Liver (tissue), 9 donors: Measurements from ENCODE around the gene TLNRD1. TPM values are rescaled to one million over a fixed set of nuclear protein-coding genes. Genes with fewer than 3 reads are reported as not detected.

Source experiments
- DNase-seq: peaks from one replicate; pipeline ENCODE4 v3.0.0-alpha.2; 2017; ENCODE audit warnings: low spot score
- H3K27ac ChIP-seq, 2 donors: one replicate each; pipeline ENCODE4 v1.7.0; 2013; ENCODE audit warnings: inconsistent platforms in 2 of 2, low read length in 2 of 2, control low read depth in 1 of 2, low read depth in 1 of 2, mild to moderate bottlenecking in 1 of 2
- H3K27me3 ChIP-seq, 4 donors: one replicate each; pipeline versions ENCODE4 v1.6.1 to v1.7.0; 2013; ENCODE audit warnings: low read length in 3 of 4, inconsistent platforms in 1 of 4, mild to moderate bottlenecking in 1 of 4, moderate library complexity in 1 of 4; ENCODE audit not compliant: control insufficient read depth in 4 of 4, insufficient read depth in 4 of 4
- H3K36me3 ChIP-seq, 4 donors: one replicate each; pipeline versions ENCODE4 v1.6.1 to v1.7.0; 2013; ENCODE audit warnings: low read length in 3 of 4, mild to moderate bottlenecking in 3 of 4, low read depth in 1 of 4, moderate library complexity in 1 of 4; ENCODE audit not compliant: control insufficient read depth in 4 of 4, insufficient read depth in 3 of 4
- H3K4me1 ChIP-seq, 4 donors: one replicate each; pipeline versions ENCODE4 v1.6.1 to v1.7.0; 2013; ENCODE audit warnings: low read length in 3 of 4, mild to moderate bottlenecking in 3 of 4, moderate library complexity in 1 of 4; ENCODE audit not compliant: control insufficient read depth in 4 of 4, insufficient read depth in 4 of 4
- H3K4me3 ChIP-seq, 3 donors: one replicate each; pipeline versions ENCODE4 v1.6.1 to v1.7.0; 2013; ENCODE audit warnings: low read length in 3 of 3, control low read depth in 1 of 3, low read depth in 1 of 3, mild to moderate bottlenecking in 1 of 3
- H3K9ac ChIP-seq, 2 donors: one replicate each; pipeline ENCODE4 v1.7.0; 2013; ENCODE audit warnings: low read length in 2 of 2, mild to moderate bottlenecking in 2 of 2, moderate library complexity in 2 of 2, control low read depth in 1 of 2, low read depth in 1 of 2
- H3K9me3 ChIP-seq, 4 donors: one replicate each; pipeline versions ENCODE4 v1.6.1 to v1.7.0; 2013; ENCODE audit warnings: low read length in 3 of 4; ENCODE audit not compliant: control insufficient read depth in 4 of 4
- EGR1 ChIP-seq, 2 donors: IDR thresholded peaks; 2 replicates each; pipeline ENCODE4 v1.6.1; 2016 to 2018; ENCODE audit warnings: antibody characterized with exemption in 2 of 2, low read depth in 2 of 2
- FOXA1 ChIP-seq: IDR thresholded peaks from 2 replicates; pipeline ENCODE4 v1.6.1; 2016; ENCODE audit warnings: antibody characterized with exemption
- GABPA ChIP-seq, 2 donors: IDR thresholded peaks in 1 of 2; conservative IDR thresholded peaks in 1 of 2; 2 replicates each; pipeline ENCODE4 v1.6.1; 2016; ENCODE audit warnings: antibody characterized with exemption in 2 of 2, mild to moderate bottlenecking in 1 of 2, moderate library complexity in 1 of 2
- HNF4A ChIP-seq, 2 donors: conservative IDR thresholded peaks; 2 replicates each; pipeline ENCODE4 v1.6.1; 2016; ENCODE audit warnings: antibody characterized with exemption in 2 of 2, mild to moderate bottlenecking in 2 of 2
- HNF4G ChIP-seq: IDR thresholded peaks from 2 replicates; pipeline ENCODE4 v1.6.1; 2016; ENCODE audit warnings: antibody characterized with exemption
- JUND ChIP-seq, 2 donors: IDR thresholded peaks; 2 replicates each; pipeline ENCODE4 v1.6.1; 2016; ENCODE audit warnings: antibody characterized with exemption in 2 of 2
- NR2F2 ChIP-seq: IDR thresholded peaks from 2 replicates; pipeline ENCODE4 v1.6.1; 2016; ENCODE audit warnings: antibody characterized with exemption
- RAD21 ChIP-seq, 2 donors: IDR thresholded peaks; 2 replicates each; pipeline ENCODE4 v1.6.1; 2016; ENCODE audit warnings: antibody characterized with exemption in 2 of 2, mild to moderate bottlenecking in 2 of 2
- SP1 ChIP-seq: IDR thresholded peaks from 2 replicates; pipeline ENCODE4 v1.6.1; 2018; ENCODE audit warnings: antibody characterized with exemption, mild to moderate bottlenecking
- TAF1 ChIP-seq: conservative IDR thresholded peaks from 2 replicates; pipeline ENCODE4 v1.6.1; 2016; ENCODE audit warnings: antibody characterized with exemption, mild to moderate bottlenecking
- YY1 ChIP-seq: IDR thresholded peaks from 2 replicates; pipeline ENCODE4 v1.6.1; 2016; ENCODE audit warnings: antibody characterized with exemption, mild to moderate bottlenecking
- ZBTB33 ChIP-seq: IDR thresholded peaks from 2 replicates; pipeline ENCODE4 v1.6.1; 2016; ENCODE audit warnings: antibody characterized with exemption
- WGBS: extraction: QIAGEN DNeasy Blood & Tissue Kit; methylation state at CpG from one replicate; pipeline ENCODE4 v1.1.7; 2013; 5-methylcytosine and 5-hydroxymethylcytosine counted together
- polyA plus RNA-seq, 2 donors: library from polyadenylated mRNA; stranded (reverse) in 1 of 2; unstranded in 1 of 2; fragments of 200-250 nt in 1 of 2; fragments of >200 nt in 1 of 2; fragmentation: Nextera tagmentation in 1 of 2; extraction: Ambion mirVana in 1 of 2; gene quantifications; one replicate each; pipeline versions ENCODE4 v1.2.1 to v1.2.3, GENCODE V29; 2013 to 2015
- total RNA-seq, 2 donors: library from RNA; depleted of rRNA; stranded (reverse); fragments of >200 nt; gene quantifications; one replicate each; pipeline ENCODE4 v1.2.3, GENCODE V29; 2014
- TF ChIP-seq, protein P1 (sequence below): fragments of 150-350 bp; IDR thresholded peaks from 2 replicates; pipeline ENCODE4 v1.5.1; 2017; ENCODE audit warnings: improper control_type of control experiment, low read depth, low read length; ENCODE audit not compliant: missing input control
- TF ChIP-seq, protein P2 (sequence below): IDR thresholded peaks from 2 replicates; pipeline ENCODE4 v1.6.1; 2016; ENCODE audit warnings: antibody characterized with exemption, mild to moderate bottlenecking
- donor health status: healthy.
- donor health status: healthy.
- donor health status: healthy.
- donor health status: healthy.
- donor health status: healthy.

Gene TLNRD1
- total and polyA plus RNA-seq, 4 donors: 1.1 to 5.8 (median 3.2) TPM

DNA sequence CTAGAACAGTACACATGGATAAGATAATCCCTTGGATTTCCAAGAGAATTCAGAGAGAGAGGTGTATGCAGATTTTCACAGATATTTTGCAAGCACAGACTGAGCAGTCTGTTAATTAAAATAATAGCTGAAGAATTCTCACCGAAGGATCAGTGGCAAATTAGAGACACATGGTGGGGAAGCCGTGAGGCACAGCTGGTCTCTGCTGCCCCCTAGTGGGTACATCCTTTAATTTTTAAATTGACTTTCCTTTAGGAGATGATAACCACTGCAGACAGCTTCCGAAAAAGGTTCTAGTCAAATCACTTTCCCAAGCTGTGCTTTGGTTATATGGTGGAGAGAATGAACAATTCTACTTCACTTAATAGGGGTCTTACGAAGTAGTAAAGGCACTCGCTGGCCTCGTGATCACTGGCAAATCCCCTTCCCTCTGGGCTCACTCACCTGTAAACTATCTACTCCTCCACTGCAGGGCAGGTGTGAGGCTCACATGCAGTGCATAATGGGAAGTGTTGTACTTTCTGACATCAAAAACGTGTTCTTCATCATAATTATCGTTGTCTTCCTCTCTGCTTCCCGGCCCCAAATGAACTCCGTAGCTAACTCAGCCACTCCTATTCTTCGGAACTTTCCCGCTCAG, 30.6 kb upstream of the TLNRD1 start:
- H3K4me3 ChIP-seq: no peak overlapping the region
- WGBS: 59% methylated on average over 12 of the region's 12 CpGs
- TF ChIP-seq RAD21 (IDR thresholded peaks at IDR 0.05): peak; percentile 95
- TF ChIP-seq, protein P1, sequence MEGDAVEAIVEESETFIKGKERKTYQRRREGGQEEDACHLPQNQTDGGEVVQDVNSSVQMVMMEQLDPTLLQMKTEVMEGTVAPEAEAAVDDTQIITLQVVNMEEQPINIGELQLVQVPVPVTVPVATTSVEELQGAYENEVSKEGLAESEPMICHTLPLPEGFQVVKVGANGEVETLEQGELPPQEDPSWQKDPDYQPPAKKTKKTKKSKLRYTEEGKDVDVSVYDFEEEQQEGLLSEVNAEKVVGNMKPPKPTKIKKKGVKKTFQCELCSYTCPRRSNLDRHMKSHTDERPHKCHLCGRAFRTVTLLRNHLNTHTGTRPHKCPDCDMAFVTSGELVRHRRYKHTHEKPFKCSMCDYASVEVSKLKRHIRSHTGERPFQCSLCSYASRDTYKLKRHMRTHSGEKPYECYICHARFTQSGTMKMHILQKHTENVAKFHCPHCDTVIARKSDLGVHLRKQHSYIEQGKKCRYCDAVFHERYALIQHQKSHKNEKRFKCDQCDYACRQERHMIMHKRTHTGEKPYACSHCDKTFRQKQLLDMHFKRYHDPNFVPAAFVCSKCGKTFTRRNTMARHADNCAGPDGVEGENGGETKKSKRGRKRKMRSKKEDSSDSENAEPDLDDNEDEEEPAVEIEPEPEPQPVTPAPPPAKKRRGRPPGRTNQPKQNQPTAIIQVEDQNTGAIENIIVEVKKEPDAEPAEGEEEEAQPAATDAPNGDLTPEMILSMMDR: peak; percentile 70
- no peak for TF ChIP-seq HNF4A (conservative IDR thresholded peaks at IDR 0.05)
- no peaks in the 10 kb centered on the region for H3K9me3 ChIP-seq
- no peaks in the 10 kb centered on the region for H3K4me1 ChIP-seq
- no peak overlapping the region for H3K9ac ChIP-seq
- peaks cover 4 to 20% (median 11%) of the 10 kb centered on the region in 4 donors for H3K36me3 ChIP-seq
- peak; percentile 68 for DNase-seq
- H3K27me3 ChIP-seq: no peaks in the 10 kb centered on the region
- H3K27ac ChIP-seq: no peak overlapping the region

GRCh38 chr15:80970658-80971057, 30.1 kb upstream of the TLNRD1 start:
- WGBS: 87% methylated on average over 3 of the region's 3 CpGs
- TF ChIP-seq SP1: no peak
- TF ChIP-seq, protein P2, sequence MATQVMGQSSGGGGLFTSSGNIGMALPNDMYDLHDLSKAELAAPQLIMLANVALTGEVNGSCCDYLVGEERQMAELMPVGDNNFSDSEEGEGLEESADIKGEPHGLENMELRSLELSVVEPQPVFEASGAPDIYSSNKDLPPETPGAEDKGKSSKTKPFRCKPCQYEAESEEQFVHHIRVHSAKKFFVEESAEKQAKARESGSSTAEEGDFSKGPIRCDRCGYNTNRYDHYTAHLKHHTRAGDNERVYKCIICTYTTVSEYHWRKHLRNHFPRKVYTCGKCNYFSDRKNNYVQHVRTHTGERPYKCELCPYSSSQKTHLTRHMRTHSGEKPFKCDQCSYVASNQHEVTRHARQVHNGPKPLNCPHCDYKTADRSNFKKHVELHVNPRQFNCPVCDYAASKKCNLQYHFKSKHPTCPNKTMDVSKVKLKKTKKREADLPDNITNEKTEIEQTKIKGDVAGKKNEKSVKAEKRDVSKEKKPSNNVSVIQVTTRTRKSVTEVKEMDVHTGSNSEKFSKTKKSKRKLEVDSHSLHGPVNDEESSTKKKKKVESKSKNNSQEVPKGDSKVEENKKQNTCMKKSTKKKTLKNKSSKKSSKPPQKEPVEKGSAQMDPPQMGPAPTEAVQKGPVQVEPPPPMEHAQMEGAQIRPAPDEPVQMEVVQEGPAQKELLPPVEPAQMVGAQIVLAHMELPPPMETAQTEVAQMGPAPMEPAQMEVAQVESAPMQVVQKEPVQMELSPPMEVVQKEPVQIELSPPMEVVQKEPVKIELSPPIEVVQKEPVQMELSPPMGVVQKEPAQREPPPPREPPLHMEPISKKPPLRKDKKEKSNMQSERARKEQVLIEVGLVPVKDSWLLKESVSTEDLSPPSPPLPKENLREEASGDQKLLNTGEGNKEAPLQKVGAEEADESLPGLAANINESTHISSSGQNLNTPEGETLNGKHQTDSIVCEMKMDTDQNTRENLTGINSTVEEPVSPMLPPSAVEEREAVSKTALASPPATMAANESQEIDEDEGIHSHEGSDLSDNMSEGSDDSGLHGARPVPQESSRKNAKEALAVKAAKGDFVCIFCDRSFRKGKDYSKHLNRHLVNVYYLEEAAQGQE: no peak
- TF ChIP-seq ZBTB33: no peak
- no peak for TF ChIP-seq TAF1

GRCh38 chr15:80971143-80971542, 29.6 kb upstream of the TLNRD1 start:
- Histone ChIP-seq H3K9ac (no peak overlapping the region), H3K4me1 (no peaks in the 10 kb centered on the region), H3K27ac (no peak overlapping the region), H3K4me3 (no peak overlapping the region), H3K27me3 (no peaks in the 10 kb centered on the region), H3K9me3 (no peaks in the 10 kb centered on the region), H3K36me3 (peaks cover 4 to 20% (median 11%) of the 10 kb centered on the region in 4 donors)
- DNase-seq: peak; percentile 6
- 90% methylated on average over 2 of the region's 2 CpGs for WGBS
- TF ChIP-seq FOXA1: no peak
- TF ChIP-seq RAD21 (IDR thresholded peaks at IDR 0.05): no peak
- no peak for TF ChIP-seq SP1
- TF ChIP-seq, protein P2: no peak
- TF ChIP-seq NR2F2: no peak
- TF ChIP-seq JUND (IDR thresholded peaks at IDR 0.05): no peak
- no peak for TF ChIP-seq YY1
- no peak for TF ChIP-seq HNF4G
- no peak for TF ChIP-seq EGR1 (IDR thresholded peaks at IDR 0.05; ENCODE audit: low read depth in 2 of 2)
- no peak for TF ChIP-seq HNF4A (conservative IDR thresholded peaks at IDR 0.05)
- TF ChIP-seq GABPA (IDR thresholded peaks at IDR 0.05 in 1 of 2, conservative IDR thresholded peaks at IDR 0.05 in 1 of 2): no peak

More at GRCh38 chr15:80970658-80971057, 30.1 kb upstream of the TLNRD1 start:
- no peaks in the 10 kb centered on the region for H3K4me1 ChIP-seq
- peak; percentile 28 for DNase-seq
- H3K9ac ChIP-seq: no peak overlapping the region
- no peak overlapping the region for H3K27ac ChIP-seq
- H3K27me3 ChIP-seq: no peaks in the 10 kb centered on the region
- no peaks in the 10 kb centered on the region for H3K9me3 ChIP-seq
- peaks cover 4 to 20% (median 11%) of the 10 kb centered on the region in 4 donors for H3K36me3 ChIP-seq
- H3K4me3 ChIP-seq: no peak overlapping the region
